ENCODE data around the gene OTOGL.
"Not testable (repeated sequence)": the region's sequence is repeated elsewhere in the genome, so short reads cannot be mapped to it uniquely, and the experiment has no call there.

OTOGL gene

GRCh38 chr12:80291108-80291754 lies 191.9 kb downstream of the OTOGL start:
- DNase-seq = no peak

GRCh38 chr12:80293347-80293746 lies 194.0 kb downstream of the OTOGL start:
- no peak for DNase-seq

- DNase-seq = no peak
These were observed 194.4 kb downstream of the OTOGL start for GRCh38 chr12:80293759-80294158.

GRCh38 chr12:80299219-80299618 lies 199.9 kb downstream of the OTOGL start:
- no peak for DNase-seq

- DNase-seq = no peak
These were observed 200.6 kb downstream of the OTOGL start for GRCh38 chr12:80299976-80300375.

- DNase-seq = not testable (repeated sequence)
These were observed 208.1 kb downstream of the OTOGL start for GRCh38 chr12:80307436-80307835.

GRCh38 chr12:80313209-80313608 lies 213.9 kb downstream of the OTOGL start:
- no peak for DNase-seq

- DNase-seq = no peak
These were observed 215.4 kb downstream of the OTOGL start for GRCh38 chr12:80314741-80315140.

- no peak for DNase-seq
These were observed 216.9 kb downstream of the OTOGL start for GRCh38 chr12:80316222-80316621.

- DNase-seq = no peak
These were observed 218.0 kb downstream of the OTOGL start for GRCh38 chr12:80317307-80317706.

- DNase-seq = no peak
These were observed 218.6 kb downstream of the OTOGL start for GRCh38 chr12:80317899-80318298.

GRCh38 chr12:80320121-80320678 lies 220.9 kb downstream of the OTOGL start:
- DNase-seq = no peak

- no peak for DNase-seq
These were observed 222.3 kb downstream of the OTOGL start for GRCh38 chr12:80321653-80322052.

GRCh38 chr12:80325167-80325959 lies 226.0 kb downstream of the OTOGL start:
- no peak for DNase-seq

- DNase-seq = no peak
These were observed 233.5 kb downstream of the OTOGL start for GRCh38 chr12:80332827-80333226.

GRCh38 chr12:80352474-80352873 lies 253.1 kb downstream of the OTOGL start:
- no peak for DNase-seq

GRCh38 chr12:80353254-80353653 lies 253.9 kb downstream of the OTOGL start:
- DNase-seq = no peak

- no peak for DNase-seq
These were observed 256.8 kb downstream of the OTOGL start for GRCh38 chr12:80356097-80356496.

- DNase-seq = no peak
These were observed 260.4 kb downstream of the OTOGL start for GRCh38 chr12:80359703-80360102.

- DNase-seq = no peak
These were observed 264.7 kb downstream of the OTOGL start for GRCh38 chr12:80364056-80364455.

- DNase-seq = no peak
These were observed 274.3 kb downstream of the OTOGL start for GRCh38 chr12:80373666-80374065.

- DNase-seq = no peak
These were observed 275.3 kb downstream of the OTOGL start for GRCh38 chr12:80374615-80375014.

GRCh38 chr12:80377140-80377794 lies 277.9 kb downstream of the OTOGL start:
- DNase-seq = no peak

GRCh38 chr12:80381121-80381520 lies 281.8 kb downstream of the OTOGL start:
- DNase-seq = no peak
